ENCODE results near the gene FAM204A. TPM values are rescaled to one million over a fixed set of nuclear protein-coding genes. Genes with fewer than 3 reads are reported as not detected.

The FAM204A gene
- total RNA-seq, 1 experiment from 2014 or later = 27.3 TPM

DNA sequence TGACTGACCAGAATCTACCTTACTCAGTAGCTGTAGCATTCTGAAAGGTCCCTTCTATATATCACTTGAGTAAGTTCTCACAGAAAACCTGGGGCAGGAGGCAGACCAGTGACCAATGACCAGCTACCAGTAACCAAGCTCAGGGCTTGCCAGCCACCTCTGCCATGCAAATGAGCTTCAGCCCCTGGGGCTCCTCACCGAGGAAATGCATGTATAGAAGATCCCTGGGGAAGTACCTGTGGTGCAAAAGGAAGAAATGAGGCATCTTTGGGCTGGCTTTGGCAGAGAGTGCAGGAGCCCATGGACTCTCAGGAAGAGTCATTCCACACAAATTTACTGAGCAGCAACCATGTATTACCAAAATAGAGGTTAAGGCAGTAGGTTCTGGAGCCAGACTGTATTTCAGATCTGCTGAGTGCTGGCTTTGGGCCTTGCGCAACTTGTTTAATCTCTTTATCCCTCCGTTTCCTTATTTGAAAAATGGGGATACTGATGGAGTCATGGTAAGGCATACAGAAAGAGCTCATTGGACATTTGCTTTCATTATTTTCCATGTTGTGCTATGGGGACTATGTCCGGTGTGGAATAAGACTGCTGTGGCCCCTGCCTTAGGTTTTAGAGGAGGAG is 41.1 kb upstream of the FAM204A start:
- no peak overlapping the region for H3K9ac ChIP-seq (ENCODE audit: low read length)
- intact Hi-C loops (cut with micrococcal nuclease) = no loop called here
- H3K36me3 ChIP-seq (ENCODE audit: low read depth, low read length) = no peaks in the 10 kb centered on the region
- ChIA-PET CTCF (no interaction called here), POLR2A (ENCODE audit: unreplicated experiment) (no interaction called here)
- ATAC-seq (no peak), DNase-seq (no peak)
- H3K27me3 ChIP-seq (ENCODE audit: low read length) = peaks cover 78% of the 10 kb centered on the region
- no peak overlapping the region for H2AFZ ChIP-seq (ENCODE audit: low read length)
- no peaks in the 10 kb centered on the region for H3K4me1 ChIP-seq (ENCODE audit: insufficient read depth, low read length)
- no peak for TF ChIP-seq EZH2 (IDR thresholded peaks at IDR 0.05; ENCODE audit: low read length, unreplicated experiment)
- TF ChIP-seq EZH2phosphoT487 (IDR thresholded peaks at IDR 0.05; ENCODE audit: borderline replicate concordance, low read length) = no peak
- TF ChIP-seq, protein P1, sequence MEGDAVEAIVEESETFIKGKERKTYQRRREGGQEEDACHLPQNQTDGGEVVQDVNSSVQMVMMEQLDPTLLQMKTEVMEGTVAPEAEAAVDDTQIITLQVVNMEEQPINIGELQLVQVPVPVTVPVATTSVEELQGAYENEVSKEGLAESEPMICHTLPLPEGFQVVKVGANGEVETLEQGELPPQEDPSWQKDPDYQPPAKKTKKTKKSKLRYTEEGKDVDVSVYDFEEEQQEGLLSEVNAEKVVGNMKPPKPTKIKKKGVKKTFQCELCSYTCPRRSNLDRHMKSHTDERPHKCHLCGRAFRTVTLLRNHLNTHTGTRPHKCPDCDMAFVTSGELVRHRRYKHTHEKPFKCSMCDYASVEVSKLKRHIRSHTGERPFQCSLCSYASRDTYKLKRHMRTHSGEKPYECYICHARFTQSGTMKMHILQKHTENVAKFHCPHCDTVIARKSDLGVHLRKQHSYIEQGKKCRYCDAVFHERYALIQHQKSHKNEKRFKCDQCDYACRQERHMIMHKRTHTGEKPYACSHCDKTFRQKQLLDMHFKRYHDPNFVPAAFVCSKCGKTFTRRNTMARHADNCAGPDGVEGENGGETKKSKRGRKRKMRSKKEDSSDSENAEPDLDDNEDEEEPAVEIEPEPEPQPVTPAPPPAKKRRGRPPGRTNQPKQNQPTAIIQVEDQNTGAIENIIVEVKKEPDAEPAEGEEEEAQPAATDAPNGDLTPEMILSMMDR (conservative IDR thresholded peaks at IDR 0.05; ENCODE audit: low read depth, low read length) = no peak
- no TSS peak for BruUV-seq (replicated peaks)
- no peaks in the 10 kb centered on the region for H3F3A ChIP-seq (ENCODE audit: low read length, unreplicated experiment)
- no peaks in the 10 kb centered on the region for H4K20me1 ChIP-seq (ENCODE audit: low read length)
- H3K4me2 ChIP-seq (ENCODE audit: low read length) = no peak overlapping the region
- H3K27ac ChIP-seq (ENCODE audit: low read length) = no peak overlapping the region
- H3K9me2 ChIP-seq (replicated peaks; ENCODE audit: low read length) = no peaks in the 10 kb centered on the region
- H3K4me3 ChIP-seq (ENCODE audit: low read length) = no peak overlapping the region
- H3K9me3 ChIP-seq (ENCODE audit: low read length) = no peaks in the 10 kb centered on the region
- no peaks in the 10 kb centered on the region for H3K79me2 ChIP-seq (ENCODE audit: low read length)

DNA sequence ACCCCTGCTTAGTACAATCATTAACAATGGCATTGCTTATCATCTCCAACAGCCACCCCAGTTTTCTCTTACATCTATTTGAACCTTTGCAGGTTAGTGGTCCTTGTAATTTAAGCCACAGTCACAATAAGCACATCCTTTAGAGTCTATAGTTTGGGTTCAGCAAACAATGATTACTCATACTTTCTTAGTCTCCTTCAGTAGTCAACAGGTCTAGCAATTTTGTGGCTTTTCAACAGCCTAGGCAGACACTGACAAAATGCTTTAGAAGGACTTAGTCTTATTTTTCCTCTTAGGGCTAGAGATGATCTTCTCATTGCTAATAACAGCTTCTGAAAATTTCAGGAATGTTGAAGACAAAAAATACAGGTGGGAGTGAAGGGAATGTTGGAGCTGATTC is 32.3 kb upstream of the FAM204A start:
- POLR2A ChIA-PET (ENCODE audit: unreplicated experiment) = interaction anchor here (0.6 kb wide), 1 partner anchor 43 kb away, joined by 3 read pairs; no protein-coding TSS in a partner anchor
- Histone ChIP-seq H3K27ac (ENCODE audit: low read length) (no peak overlapping the region), H3F3A (ENCODE audit: low read length, unreplicated experiment) (no peaks in the 10 kb centered on the region), H3K4me3 (ENCODE audit: low read length) (no peak overlapping the region), H4K20me1 (ENCODE audit: low read length) (no peaks in the 10 kb centered on the region), H3K9ac (ENCODE audit: low read length) (no peak overlapping the region), H3K27me3 (ENCODE audit: low read length) (peaks cover 58% of the 10 kb centered on the region), H3K4me1 (ENCODE audit: insufficient read depth, low read length) (no peaks in the 10 kb centered on the region), H3K9me2 (replicated peaks; ENCODE audit: low read length) (no peaks in the 10 kb centered on the region), H3K36me3 (ENCODE audit: low read depth, low read length) (no peaks in the 10 kb centered on the region), H3K79me2 (ENCODE audit: low read length) (no peaks in the 10 kb centered on the region), H2AFZ (ENCODE audit: low read length) (no peak overlapping the region), H3K9me3 (ENCODE audit: low read length) (no peaks in the 10 kb centered on the region), H3K4me2 (ENCODE audit: low read length) (no peak overlapping the region)
- intact Hi-C loops (cut with micrococcal nuclease) = no loop called here
- DNase-seq (peak; percentile 9), ATAC-seq (no peak)
- no TSS peak for BruUV-seq (replicated peaks)
- TF ChIP-seq, protein P1 (conservative IDR thresholded peaks at IDR 0.05; ENCODE audit: low read depth, low read length) = no peak
- TF ChIP-seq EZH2 (IDR thresholded peaks at IDR 0.05; ENCODE audit: low read length, unreplicated experiment) = no peak
- no peak for TF ChIP-seq EZH2phosphoT487 (IDR thresholded peaks at IDR 0.05; ENCODE audit: borderline replicate concordance, low read length)
- CTCF ChIA-PET = no interaction called here

DNA sequence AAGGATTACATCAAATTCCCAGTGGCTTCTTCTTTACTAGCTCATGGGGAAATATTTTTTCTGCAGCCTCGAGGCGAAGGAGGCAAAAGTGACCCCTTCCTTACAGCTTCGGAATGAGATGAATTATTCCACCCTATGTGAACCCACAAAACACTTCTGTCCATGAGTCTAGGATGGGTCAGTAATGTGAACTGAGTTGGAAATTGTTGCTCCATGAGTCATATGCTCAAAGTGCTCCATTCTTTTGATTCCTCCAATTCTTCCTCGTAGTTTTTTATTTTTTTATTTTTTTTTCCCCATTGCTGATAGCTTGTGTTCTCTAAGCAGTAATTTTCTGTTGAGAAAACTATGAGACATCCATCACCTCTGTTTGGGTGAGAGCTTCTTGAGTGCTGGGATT is 31.7 kb upstream of the FAM204A start:
- CTCF ChIA-PET = no interaction called here
- DNase-seq = peak; percentile 21
- BruUV-seq (replicated peaks) = no TSS peak

More for the DNA sequence above, 31.7 kb upstream of the FAM204A start:
- Histone ChIP-seq H3K4me1 (ENCODE audit: insufficient read depth, low read length) (no peaks in the 10 kb centered on the region), H3K27me3 (ENCODE audit: low read length) (peaks cover 54% of the 10 kb centered on the region), H3K9me2 (replicated peaks; ENCODE audit: low read length) (no peaks in the 10 kb centered on the region), H2AFZ (ENCODE audit: low read length) (no peak overlapping the region), H3K4me2 (ENCODE audit: low read length) (no peak overlapping the region), H3K79me2 (ENCODE audit: low read length) (no peaks in the 10 kb centered on the region), H3F3A (ENCODE audit: low read length, unreplicated experiment) (no peaks in the 10 kb centered on the region), H3K36me3 (ENCODE audit: low read depth, low read length) (no peaks in the 10 kb centered on the region), H3K27ac (ENCODE audit: low read length) (no peak overlapping the region), H3K4me3 (ENCODE audit: low read length) (no peak overlapping the region), H3K9me3 (ENCODE audit: low read length) (no peaks in the 10 kb centered on the region), H3K9ac (ENCODE audit: low read length) (no peak overlapping the region), H4K20me1 (ENCODE audit: low read length) (no peaks in the 10 kb centered on the region)
- POLR2A ChIA-PET (ENCODE audit: unreplicated experiment) = interaction anchor here (0.6 kb wide), 1 partner anchor 44 kb away, joined by 3 read pairs; no protein-coding TSS in a partner anchor
- intact Hi-C loops (cut with micrococcal nuclease) = no loop called here
- TF ChIP-seq, protein P1 (conservative IDR thresholded peaks at IDR 0.05; ENCODE audit: low read depth, low read length) = no peak
- ATAC-seq = no peak
